ENCODE data around the gene TYK2.

The TYK2 gene

DNA sequence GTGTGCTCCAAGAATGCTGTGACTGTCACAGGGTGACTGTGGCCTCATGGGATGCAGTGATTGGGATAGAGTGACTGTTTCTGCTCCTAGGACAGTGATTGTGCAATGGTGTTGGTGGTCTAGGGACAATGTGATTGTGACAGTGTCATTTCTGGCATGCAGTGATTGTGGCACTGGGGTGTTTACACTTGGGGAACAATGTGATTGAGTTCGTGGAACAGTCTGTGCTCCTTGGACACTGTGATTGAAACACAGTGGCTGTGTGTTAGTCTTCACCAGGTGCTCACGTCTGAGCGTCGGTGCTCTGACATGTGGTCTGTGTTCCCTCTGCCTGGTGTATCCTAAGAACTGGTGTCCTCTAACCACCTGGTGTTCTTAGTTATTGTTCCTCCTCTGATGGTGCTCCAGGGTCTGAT is 41.7 kb upstream of the TYK2 start:
- H3K27ac ChIP-seq: no peak overlapping the region
- peaks cover 0 to 82% of the 10 kb centered on the region in 2 donors for H3K27me3 ChIP-seq
- TF ChIP-seq, protein P1, sequence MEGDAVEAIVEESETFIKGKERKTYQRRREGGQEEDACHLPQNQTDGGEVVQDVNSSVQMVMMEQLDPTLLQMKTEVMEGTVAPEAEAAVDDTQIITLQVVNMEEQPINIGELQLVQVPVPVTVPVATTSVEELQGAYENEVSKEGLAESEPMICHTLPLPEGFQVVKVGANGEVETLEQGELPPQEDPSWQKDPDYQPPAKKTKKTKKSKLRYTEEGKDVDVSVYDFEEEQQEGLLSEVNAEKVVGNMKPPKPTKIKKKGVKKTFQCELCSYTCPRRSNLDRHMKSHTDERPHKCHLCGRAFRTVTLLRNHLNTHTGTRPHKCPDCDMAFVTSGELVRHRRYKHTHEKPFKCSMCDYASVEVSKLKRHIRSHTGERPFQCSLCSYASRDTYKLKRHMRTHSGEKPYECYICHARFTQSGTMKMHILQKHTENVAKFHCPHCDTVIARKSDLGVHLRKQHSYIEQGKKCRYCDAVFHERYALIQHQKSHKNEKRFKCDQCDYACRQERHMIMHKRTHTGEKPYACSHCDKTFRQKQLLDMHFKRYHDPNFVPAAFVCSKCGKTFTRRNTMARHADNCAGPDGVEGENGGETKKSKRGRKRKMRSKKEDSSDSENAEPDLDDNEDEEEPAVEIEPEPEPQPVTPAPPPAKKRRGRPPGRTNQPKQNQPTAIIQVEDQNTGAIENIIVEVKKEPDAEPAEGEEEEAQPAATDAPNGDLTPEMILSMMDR (IDR thresholded peaks at IDR 0.05): no peak
- H3K36me3 ChIP-seq: no peaks in the 10 kb centered on the region
- no peak overlapping the region for H3K4me3 ChIP-seq
- DNase-seq: no peak
- intact Hi-C loops (cut with DNase I; ENCODE audit: low total_unique reads): loop anchor here (10.0 kb wide), 1 partner anchor 53 kb away; no protein-coding TSS in a partner anchor
- peaks cover 0 to 47% (median 39%) of the 10 kb centered on the region in 4 donors for H3K4me1 ChIP-seq
- no peaks in the 10 kb centered on the region for H3K9me3 ChIP-seq

DNA sequence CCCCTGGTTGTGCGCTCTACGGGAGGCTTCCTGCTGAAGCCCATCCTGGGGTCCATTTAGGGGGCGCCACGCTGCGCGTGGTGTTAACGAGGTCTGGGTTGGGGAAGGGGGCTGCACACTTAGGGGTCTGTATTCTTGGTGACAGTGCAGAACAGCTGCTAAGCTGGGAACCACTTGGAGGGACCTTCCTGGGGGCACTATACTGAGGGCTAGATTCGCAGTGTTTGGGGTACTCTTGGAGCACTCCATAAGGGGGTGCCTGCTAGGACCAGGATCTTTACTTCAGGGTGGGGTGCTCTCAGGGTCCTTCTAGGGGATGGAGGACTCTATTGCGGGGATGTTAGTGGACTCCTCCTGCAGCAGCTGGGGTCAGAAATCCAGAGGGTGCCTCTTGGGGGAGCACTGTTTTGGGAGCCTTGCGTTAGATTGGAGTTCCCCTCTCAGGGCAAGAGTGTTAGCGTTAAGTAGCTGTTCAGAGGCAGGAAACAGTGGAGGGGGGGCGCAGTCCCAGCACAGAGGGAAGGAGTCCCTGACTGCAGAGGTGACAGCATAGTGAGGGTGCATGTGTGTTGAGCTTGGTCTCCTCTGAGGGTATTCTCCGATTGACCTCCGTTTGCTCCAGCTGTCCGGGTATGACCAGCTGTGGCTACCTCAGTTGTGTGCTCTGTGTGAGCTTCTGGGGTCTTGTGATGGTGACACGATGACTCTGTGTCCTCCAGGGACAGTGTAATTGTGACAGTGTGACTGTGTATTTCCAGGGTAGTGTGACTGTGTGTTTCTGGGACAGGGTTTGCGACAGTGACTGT is 41.1 kb upstream of the TYK2 start:
- no peaks in the 10 kb centered on the region for H3K9me3 ChIP-seq
- H3K4me1 ChIP-seq: peaks cover 0 to 52% (median 45%) of the 10 kb centered on the region in 4 donors
- H3K27me3 ChIP-seq: peaks cover 0 to 88% of the 10 kb centered on the region in 2 donors
- TF ChIP-seq, protein P1 (IDR thresholded peaks at IDR 0.05): no peak
- H3K27ac ChIP-seq: no peak overlapping the region
- H3K4me3 ChIP-seq: peak overlapping the region in 1 of 2 donors; percentile 24
- no peak for DNase-seq
- intact Hi-C loops (cut with DNase I; ENCODE audit: low total_unique reads): loop anchor here (10.0 kb wide), 1 partner anchor 53 kb away; no protein-coding TSS in a partner anchor
- no peaks in the 10 kb centered on the region for H3K36me3 ChIP-seq

DNA sequence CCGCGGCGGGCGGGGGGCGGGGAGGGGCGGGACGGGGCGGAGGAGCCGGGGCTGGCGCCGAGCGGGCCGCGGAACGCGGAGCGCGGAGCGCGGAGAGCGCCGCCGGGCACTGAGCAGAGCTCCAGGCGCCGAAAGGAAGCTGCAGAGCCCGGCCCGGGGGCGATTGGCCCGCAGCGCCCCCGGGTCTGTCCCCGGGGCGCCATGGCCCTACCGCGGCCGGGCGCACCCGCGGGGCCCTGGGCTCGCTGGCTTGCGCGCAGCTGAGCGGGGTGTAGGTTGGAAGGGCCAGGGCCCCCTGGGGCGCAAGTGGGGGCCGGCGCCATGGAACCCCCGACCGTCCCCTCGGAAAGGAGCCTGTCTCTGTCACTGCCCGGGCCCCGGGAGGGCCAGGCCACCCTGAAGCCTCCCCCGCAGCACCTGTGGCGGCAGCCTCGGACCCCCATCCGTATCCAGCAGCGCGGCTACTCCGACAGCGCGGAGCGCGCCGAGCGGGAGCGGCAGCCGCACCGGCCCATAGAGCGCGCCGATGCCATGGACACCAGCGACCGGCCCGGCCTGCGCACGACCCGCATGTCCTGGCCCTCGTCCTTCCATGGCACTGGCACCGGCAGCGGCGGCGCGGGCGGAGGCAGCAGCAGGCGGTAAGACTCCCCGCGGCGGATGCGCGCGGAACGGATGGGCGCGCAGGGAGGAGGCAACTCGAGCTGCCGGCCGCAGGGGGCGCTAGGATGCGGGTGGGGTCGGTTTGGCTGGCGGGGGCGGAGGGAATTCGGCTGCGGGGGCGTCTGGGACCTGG is 40.3 kb upstream of the TYK2 start, which contains the start of gene PDE4A:
PDE4A (plus strand) TSS at position 95 of the 796 bp plus-strand sequence; CDS start at position 322, 227 bp downstream.
- no peak for DNase-seq
- Histone ChIP-seq H3K9me3 (no peaks in the 10 kb centered on the region), H3K36me3 (no peaks in the 10 kb centered on the region), H3K27ac (no peak within 1 kb of the TSS), H3K27me3 (peaks cover 0 to 93% of the 10 kb centered on the region in 2 donors), H3K4me3 (peak within 1 kb of the TSS in 1 of 2 donors; percentile 24), H3K4me1 (peaks cover 0 to 55% (median 47%) of the 10 kb centered on the region in 4 donors)
- TF ChIP-seq, protein P1 (IDR thresholded peaks at IDR 0.05): no peak
- intact Hi-C loops (cut with DNase I; ENCODE audit: low total_unique reads): loop anchor here (10.0 kb wide), 1 partner anchor 54 kb away; no protein-coding TSS in a partner anchor

DNA sequence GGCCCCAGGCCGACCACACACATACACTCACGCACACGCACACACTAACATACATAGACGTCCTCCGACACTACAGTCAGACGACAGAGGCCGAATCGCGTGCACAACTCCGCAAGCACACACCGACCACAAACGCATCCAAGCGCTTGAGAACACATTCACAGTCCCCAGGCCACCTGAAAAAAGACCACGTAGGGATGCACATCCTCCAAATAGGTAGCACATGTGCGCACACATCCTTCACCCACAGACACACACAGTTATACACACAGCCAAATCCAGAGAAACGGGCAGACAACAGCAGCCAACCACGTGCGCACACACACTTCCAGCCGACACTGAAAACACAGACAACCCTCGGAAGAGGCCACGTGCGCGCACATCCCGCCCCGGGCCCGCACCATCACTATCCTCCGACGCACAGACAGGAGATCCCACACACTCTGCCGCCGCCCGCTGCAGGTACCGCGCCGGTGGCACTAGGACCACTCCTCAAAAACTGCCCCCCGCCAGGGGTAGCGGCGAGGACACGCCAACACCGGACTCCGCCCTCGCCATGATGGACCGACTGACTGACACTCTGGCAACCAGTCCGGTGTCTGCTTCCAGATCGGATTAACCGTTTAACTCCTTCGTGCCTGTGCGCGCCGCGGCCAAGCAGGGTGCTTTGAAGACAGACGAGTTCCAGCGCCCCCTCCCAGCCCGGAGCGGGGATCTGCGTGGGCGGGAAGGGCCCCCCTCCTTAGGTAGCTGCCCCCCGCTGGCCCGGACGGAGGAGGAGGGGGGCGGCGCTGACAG is 39.5 kb upstream of the TYK2 start:
- DNase-seq: no peak
- Histone ChIP-seq H3K9me3 (no peaks in the 10 kb centered on the region), H3K4me1 (peaks cover 0 to 55% (median 47%) of the 10 kb centered on the region in 4 donors), H3K27ac (no peak overlapping the region), H3K36me3 (no peaks in the 10 kb centered on the region), H3K27me3 (peaks cover 0 to 90% of the 10 kb centered on the region in 2 donors), H3K4me3 (peak overlapping the region in 1 of 2 donors; percentile 24)
- intact Hi-C loops (cut with DNase I; ENCODE audit: low total_unique reads): loop anchor here (5.0 to 10.0 kb wide), 2 partner anchors 55 to 1772 kb away; no protein-coding TSS in a partner anchor
- TF ChIP-seq, protein P1 (IDR thresholded peaks at IDR 0.05): no peak

DNA sequence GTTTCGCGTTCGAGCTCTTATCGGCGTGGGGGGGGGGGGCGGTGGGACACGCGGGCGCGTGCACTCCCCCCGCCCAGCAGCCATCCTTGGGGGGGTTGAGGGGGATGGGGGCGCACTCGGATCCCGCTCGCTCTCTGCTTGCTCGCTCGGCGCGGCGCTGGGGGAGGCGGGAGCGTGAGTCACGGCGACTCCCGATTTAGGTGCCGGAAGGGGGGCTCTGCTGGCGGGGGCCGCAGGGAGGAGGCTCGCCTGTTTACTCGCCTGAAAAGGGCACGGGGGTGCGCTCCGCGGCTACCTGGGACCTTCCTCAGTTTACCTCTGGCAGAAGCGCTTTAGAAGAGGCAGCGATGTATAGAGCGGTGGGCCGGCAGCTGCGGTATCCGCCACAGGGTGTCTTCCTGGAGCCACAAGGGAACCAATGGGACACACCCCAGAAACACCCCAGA is 38.9 kb upstream of the TYK2 start:
- TF ChIP-seq, protein P1 (IDR thresholded peaks at IDR 0.05): no peak
- Histone ChIP-seq H3K27me3 (peaks cover 0 to 89% of the 10 kb centered on the region in 2 donors), H3K4me3 (peak overlapping the region in 1 of 2 donors; percentile 17), H3K9me3 (peaks cover 0 to 5% (median 4%) of the 10 kb centered on the region in 3 donors), H3K27ac (no peak overlapping the region), H3K36me3 (no peaks in the 10 kb centered on the region), H3K4me1 (peaks cover 0 to 49% (median 42%) of the 10 kb centered on the region in 4 donors)
- DNase-seq: no peak
- intact Hi-C loops (cut with DNase I; ENCODE audit: low total_unique reads): loop anchor here (5.0 kb wide), 1 partner anchor 1773 kb away; no protein-coding TSS in a partner anchor

Data from tibial artery (tissue), 4 donors.